Measurements from ENCODE around the gene WNK1. TPM values are rescaled to one million over a fixed set of nuclear protein-coding genes. Genes with fewer than 3 reads are reported as not detected.

The WNK1 gene
- total RNA-seq, 1 donor from 2014 or later = 222 TPM

GRCh38 chr12:862303-862911, 110.0 kb downstream of the WNK1 start:
- DNase-seq (ENCODE audit: low read depth) = no peak

GRCh38 chr12:863285-863684, 110.9 kb downstream of the WNK1 start:
- DNase-seq (ENCODE audit: low read depth) = no peak

GRCh38 chr12:865614-866013, 113.2 kb downstream of the WNK1 start:
- DNase-seq (ENCODE audit: low read depth) = no peak

- DNase-seq (ENCODE audit: low read depth) = no peak
Measured at GRCh38 chr12:867905-868304, 115.5 kb downstream of the WNK1 start.

- no peak for DNase-seq (ENCODE audit: low read depth)
Measured at GRCh38 chr12:868722-869121, 116.3 kb downstream of the WNK1 start.

GRCh38 chr12:870378-870777, 118.0 kb downstream of the WNK1 start:
- DNase-seq (ENCODE audit: low read depth) = no peak

- peak; percentile 41 for DNase-seq (ENCODE audit: low read depth)
Measured at GRCh38 chr12:873954-874353, 121.6 kb downstream of the WNK1 start.

GRCh38 chr12:879641-880040, 127.3 kb downstream of the WNK1 start:
- DNase-seq (ENCODE audit: low read depth) = no peak

GRCh38 chr12:880656-881055, 128.3 kb downstream of the WNK1 start:
- DNase-seq (ENCODE audit: low read depth) = no peak

GRCh38 chr12:884746-885414, 132.5 kb downstream of the WNK1 start:
- DNase-seq (ENCODE audit: low read depth) = no peak

GRCh38 chr12:885701-886100, 133.3 kb downstream of the WNK1 start:
- no peak for DNase-seq (ENCODE audit: low read depth)

GRCh38 chr12:886206-886605, 133.8 kb downstream of the WNK1 start:
- DNase-seq (ENCODE audit: low read depth) = no peak

GRCh38 chr12:894226-894625, 141.8 kb downstream of the WNK1 start:
- no peak for DNase-seq (ENCODE audit: low read depth)

GRCh38 chr12:896031-896430, 143.7 kb downstream of the WNK1 start:
- DNase-seq (ENCODE audit: low read depth) = no peak

GRCh38 chr12:897386-897785, 145.0 kb downstream of the WNK1 start:
- DNase-seq (ENCODE audit: low read depth) = no peak

GRCh38 chr12:902581-902980, 150.2 kb downstream of the WNK1 start:
- no peak for DNase-seq (ENCODE audit: low read depth)

GRCh38 chr12:903055-903454, 150.7 kb downstream of the WNK1 start:
- DNase-seq (ENCODE audit: low read depth) = no peak

- DNase-seq (ENCODE audit: low read depth) = no peak
Measured at GRCh38 chr12:904010-904414, 151.6 kb downstream of the WNK1 start.

- DNase-seq (ENCODE audit: low read depth) = no peak
Measured at GRCh38 chr12:905261-906031, 153.1 kb downstream of the WNK1 start.

- no peak for DNase-seq (ENCODE audit: low read depth)
Measured at GRCh38 chr12:906062-906585, 153.7 kb downstream of the WNK1 start.

- DNase-seq (ENCODE audit: low read depth) = no peak
Measured at GRCh38 chr12:907413-908185, 155.2 kb downstream of the WNK1 start.

- no peak for DNase-seq (ENCODE audit: low read depth)
Measured at GRCh38 chr12:909861-910260, 157.5 kb downstream of the WNK1 start.
